ENCODE measurements around the gene NEU2. TPM values are rescaled to one million over a fixed set of nuclear protein-coding genes. Genes with fewer than 3 reads are reported as not detected.

The NEU2 gene
- total and polyA plus RNA-seq, 11 donors = not detected

GRCh38 chr2:233002829-233003657 is 29.4 kb upstream of the NEU2 start:
- no peak overlapping the region for H3K27ac ChIP-seq
- WGBS, 4 donors = 79 to 84% (median 82%) methylated on average over 19 of the region's 19 CpGs
- no peaks in the 10 kb centered on the region for H3K9me3 ChIP-seq
- intact Hi-C loops (cut with DNase I) = no loop called here
- DNase-seq (no peak), ATAC-seq (no peak)
- peaks cover 0 to 3% (median 0%) of the 10 kb centered on the region in 9 donors for H3K27me3 ChIP-seq
- TF ChIP-seq, protein P1, sequence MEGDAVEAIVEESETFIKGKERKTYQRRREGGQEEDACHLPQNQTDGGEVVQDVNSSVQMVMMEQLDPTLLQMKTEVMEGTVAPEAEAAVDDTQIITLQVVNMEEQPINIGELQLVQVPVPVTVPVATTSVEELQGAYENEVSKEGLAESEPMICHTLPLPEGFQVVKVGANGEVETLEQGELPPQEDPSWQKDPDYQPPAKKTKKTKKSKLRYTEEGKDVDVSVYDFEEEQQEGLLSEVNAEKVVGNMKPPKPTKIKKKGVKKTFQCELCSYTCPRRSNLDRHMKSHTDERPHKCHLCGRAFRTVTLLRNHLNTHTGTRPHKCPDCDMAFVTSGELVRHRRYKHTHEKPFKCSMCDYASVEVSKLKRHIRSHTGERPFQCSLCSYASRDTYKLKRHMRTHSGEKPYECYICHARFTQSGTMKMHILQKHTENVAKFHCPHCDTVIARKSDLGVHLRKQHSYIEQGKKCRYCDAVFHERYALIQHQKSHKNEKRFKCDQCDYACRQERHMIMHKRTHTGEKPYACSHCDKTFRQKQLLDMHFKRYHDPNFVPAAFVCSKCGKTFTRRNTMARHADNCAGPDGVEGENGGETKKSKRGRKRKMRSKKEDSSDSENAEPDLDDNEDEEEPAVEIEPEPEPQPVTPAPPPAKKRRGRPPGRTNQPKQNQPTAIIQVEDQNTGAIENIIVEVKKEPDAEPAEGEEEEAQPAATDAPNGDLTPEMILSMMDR (IDR thresholded peaks at IDR 0.05) = no peak
- H3K4me1 ChIP-seq = no peaks in the 10 kb centered on the region
- no peaks in the 10 kb centered on the region for H3K36me3 ChIP-seq
- no peak overlapping the region for H3K4me3 ChIP-seq

DNA sequence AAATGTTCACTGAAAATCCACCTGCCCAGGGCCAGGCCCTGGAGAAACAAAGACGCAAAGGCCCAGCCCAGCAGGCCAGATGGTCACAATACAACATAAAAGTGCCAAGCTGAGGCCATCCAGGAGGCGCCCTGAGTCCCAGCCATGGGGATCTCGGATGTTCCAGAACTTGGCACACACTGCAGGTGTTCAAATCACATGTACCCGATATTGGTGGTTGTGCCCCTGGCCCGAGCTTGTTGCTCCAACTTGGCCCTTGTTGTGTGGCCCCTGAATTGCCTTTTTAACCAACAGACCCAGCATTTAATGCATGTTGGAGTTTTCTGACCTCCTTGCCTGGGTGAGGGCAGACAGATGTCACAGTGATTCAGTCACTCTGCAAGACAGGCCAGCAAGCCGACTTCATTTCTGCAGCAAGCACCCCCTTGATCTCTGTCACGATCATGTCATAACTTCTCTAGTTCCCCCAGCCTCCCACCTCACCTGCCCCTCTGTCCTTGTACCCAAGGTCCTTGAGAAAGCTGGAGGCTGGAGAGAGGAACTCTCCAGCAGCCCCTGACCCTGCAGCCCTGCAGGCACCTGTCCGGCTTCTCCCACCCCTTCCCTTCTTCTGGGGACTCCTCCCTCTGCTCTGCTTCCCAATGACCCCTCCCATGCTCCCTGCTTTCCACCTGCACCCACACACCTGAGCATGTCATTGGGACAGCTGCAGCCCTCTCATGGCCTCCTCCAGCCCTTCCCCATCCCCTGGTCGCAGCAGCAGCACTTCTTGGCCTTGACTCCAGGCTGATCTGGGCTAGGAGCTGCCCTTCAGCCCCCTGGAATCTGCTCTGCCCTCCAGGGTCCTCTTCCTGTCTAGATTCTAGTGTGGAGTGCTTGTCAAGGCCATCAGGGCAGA is 28.6 kb upstream of the NEU2 start:
- ATAC-seq (no peak), DNase-seq (no peak)
- WGBS, 4 donors = 78 to 85% (median 81%) methylated on average over 9 of the region's 9 CpGs
- Histone ChIP-seq H3K36me3 (no peaks in the 10 kb centered on the region), H3K9me3 (no peaks in the 10 kb centered on the region), H3K27me3 (peaks cover 0 to 3% (median 0%) of the 10 kb centered on the region in 9 donors), H3K27ac (no peak overlapping the region), H3K4me1 (no peaks in the 10 kb centered on the region), H3K4me3 (no peak overlapping the region)
- no peak for TF ChIP-seq POLR2A (IDR thresholded peaks at IDR 0.05)
- TF ChIP-seq, protein P1 (IDR thresholded peaks at IDR 0.05) = no peak
- intact Hi-C loops (cut with DNase I) = no loop called here

GRCh38 chr2:233005096-233005495 is 27.4 kb upstream of the NEU2 start:
- ATAC-seq = no peak
- no peaks in the 10 kb centered on the region for H3K9me3 ChIP-seq
- peaks cover 0 to 3% (median 0%) of the 10 kb centered on the region in 9 donors for H3K27me3 ChIP-seq
- H3K4me1 ChIP-seq = no peaks in the 10 kb centered on the region
- intact Hi-C loops (cut with DNase I) = no loop called here
- no peaks in the 10 kb centered on the region for H3K36me3 ChIP-seq
- H3K27ac ChIP-seq = no peak overlapping the region
- 90 to 92% (median 91%) methylated on average over 5 to 6 of the region's 6 CpGs for WGBS, 4 donors
- TF ChIP-seq, protein P1 (IDR thresholded peaks at IDR 0.05) = no peak
- no peak overlapping the region for H3K4me3 ChIP-seq
- peak in 1 of 5 donors; percentile 38 for DNase-seq

- H3K4me3 ChIP-seq = no peak overlapping the region
- 92 to 95% (median 93%) methylated on average over 6 of the region's 6 CpGs for WGBS, 4 donors
- DNase-seq (no peak), ATAC-seq (no peak)
- peaks cover 0 to 3% (median 0%) of the 10 kb centered on the region in 9 donors for H3K27me3 ChIP-seq
- H3K4me1 ChIP-seq = no peaks in the 10 kb centered on the region
- H3K27ac ChIP-seq = no peak overlapping the region
- no peaks in the 10 kb centered on the region for H3K9me3 ChIP-seq
- H3K36me3 ChIP-seq = no peaks in the 10 kb centered on the region
- intact Hi-C loops (cut with DNase I) = no loop called here
- TF ChIP-seq POLR2A (IDR thresholded peaks at IDR 0.05) = no peak
- TF ChIP-seq, protein P1 (IDR thresholded peaks at IDR 0.05) = no peak
These were observed 25.8 kb upstream of the NEU2 start for GRCh38 chr2:233006648-233007047.

All from heart left ventricle (tissue), 16 donors.